ENCODE data around the gene ZBTB8B. TPM values are rescaled to one million over a fixed set of nuclear protein-coding genes. Genes with fewer than 3 reads are reported as not detected.

ZBTB8B gene
- total and polyA plus RNA-seq, 2 experiments from 2014 or later = not detected

DNA sequence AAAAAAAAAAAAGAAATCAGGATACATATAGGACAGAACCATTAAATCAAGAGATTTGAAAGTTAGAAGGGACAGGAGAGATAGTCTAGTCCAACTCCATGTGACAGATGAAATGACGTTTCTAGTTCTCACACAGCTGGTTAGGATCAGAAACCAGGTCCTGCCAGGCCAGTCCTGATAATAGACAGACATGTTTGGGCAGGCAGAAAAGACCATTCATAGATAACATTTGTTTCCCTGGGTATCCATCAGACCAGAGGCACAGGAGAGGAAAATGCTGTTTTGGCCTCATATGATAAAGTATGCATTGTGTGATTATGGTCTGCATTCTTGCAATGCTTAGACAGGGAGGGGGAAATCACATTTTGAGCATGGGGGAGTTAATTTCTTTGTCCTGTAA is 29.3 kb downstream of the ZBTB8B start:
- Histone ChIP-seq H3K27ac (no peak overlapping the region), H3K4me3 (no peak overlapping the region), H3K4me1 (ENCODE audit: insufficient read depth) (no peaks in the 10 kb centered on the region), H3K9me2 (ENCODE audit: insufficient read depth) (no peaks in the 10 kb centered on the region), H3K36me3 (ENCODE audit: low read depth) (no peaks in the 10 kb centered on the region), H2AFZ (no peak overlapping the region), H3K4me2 (ENCODE audit: unreplicated experiment) (no peak overlapping the region), H4K20me1 (ENCODE audit: insufficient read depth) (no peaks in the 10 kb centered on the region), H3F3A (ENCODE audit: insufficient read depth) (no peaks in the 10 kb centered on the region), H3K9ac (no peak overlapping the region), H3K27me3 (replicated peaks; ENCODE audit: insufficient read depth) (no peaks in the 10 kb centered on the region), H3K79me2 (ENCODE audit: insufficient read depth) (no peaks in the 10 kb centered on the region), H3K9me3 (ENCODE audit: low read depth) (no peaks in the 10 kb centered on the region)
- in situ Hi-C loops (cut with MboI) = no loop called here
- TF ChIP-seq EZH2phosphoT487 (IDR thresholded peaks at IDR 0.05; ENCODE audit: insufficient read depth, low read depth) (no peak), EZH2 (IDR thresholded peaks at IDR 0.05; ENCODE audit: insufficient read depth, poor library complexity, severe bottlenecking) (no peak)
- WGBS, 2 experiments (ENCODE audit: low coverage in 1 of 2, low lambda C conversion rate in 2 of 2, missing lambda C conversion rate in 2 of 2) = 46 to 63% methylated on average over 1 of the region's 1 CpG
- no peak for DNase-seq

GRCh38 chr1:32494711-32495337 is 30.0 kb downstream of the ZBTB8B start:
- Histone ChIP-seq H3K4me1 (ENCODE audit: insufficient read depth) (no peaks in the 10 kb centered on the region), H4K20me1 (ENCODE audit: insufficient read depth) (no peaks in the 10 kb centered on the region), H3K4me2 (ENCODE audit: unreplicated experiment) (no peak overlapping the region), H3F3A (ENCODE audit: insufficient read depth) (0 out of 2 replicates have a peak, but pooled peaks cover 4% of the 10 kb centered on the region), H3K9ac (no peak overlapping the region), H3K79me2 (ENCODE audit: insufficient read depth) (no peaks in the 10 kb centered on the region), H3K36me3 (ENCODE audit: low read depth) (no peaks in the 10 kb centered on the region), H3K9me2 (ENCODE audit: insufficient read depth) (no peaks in the 10 kb centered on the region), H3K27me3 (replicated peaks; ENCODE audit: insufficient read depth) (no peaks in the 10 kb centered on the region), H3K9me3 (ENCODE audit: low read depth) (no peaks in the 10 kb centered on the region), H3K4me3 (no peak overlapping the region), H3K27ac (no peak overlapping the region), H2AFZ (no peak overlapping the region)
- TF ChIP-seq EZH2 (IDR thresholded peaks at IDR 0.05; ENCODE audit: insufficient read depth, poor library complexity, severe bottlenecking) = no peak
- TF ChIP-seq EZH2phosphoT487 (IDR thresholded peaks at IDR 0.05; ENCODE audit: insufficient read depth, low read depth) = no peak
- in situ Hi-C loops (cut with MboI) = no loop called here
- DNase-seq = no peak
- 95 to 98% methylated on average over 7 of the region's 7 CpGs for WGBS, 2 experiments (ENCODE audit: low coverage in 1 of 2, low lambda C conversion rate in 2 of 2, missing lambda C conversion rate in 2 of 2)

- no peaks in the 10 kb centered on the region for H3K36me3 ChIP-seq (ENCODE audit: low read depth)
- 2% methylated on average over 5 of the region's 5 CpGs for WGBS, 2 experiments (ENCODE audit: low coverage in 1 of 2, low lambda C conversion rate in 2 of 2, missing lambda C conversion rate in 2 of 2)
- TF ChIP-seq EZH2 (IDR thresholded peaks at IDR 0.05; ENCODE audit: insufficient read depth, poor library complexity, severe bottlenecking) = no peak
- no peak for TF ChIP-seq EZH2phosphoT487 (IDR thresholded peaks at IDR 0.05; ENCODE audit: insufficient read depth, low read depth)
- no peaks in the 10 kb centered on the region for H3K9me2 ChIP-seq (ENCODE audit: insufficient read depth)
- H3F3A ChIP-seq (ENCODE audit: insufficient read depth) = peaks cover 7% of the 10 kb centered on the region
- DNase-seq = peak; percentile 62
- peak overlapping the region; percentile 72 for H3K4me2 ChIP-seq (ENCODE audit: unreplicated experiment)
- no peaks in the 10 kb centered on the region for H3K27me3 ChIP-seq (replicated peaks; ENCODE audit: insufficient read depth)
- H3K4me3 ChIP-seq = peak overlapping the region; percentile 53
- no peaks in the 10 kb centered on the region for H4K20me1 ChIP-seq (ENCODE audit: insufficient read depth)
- 0 out of 2 replicates have a peak overlapping the region, but pooled peaks have one; percentile 8 for H3K27ac ChIP-seq
- H3K9ac ChIP-seq = peak overlapping the region; percentile 37
- H2AFZ ChIP-seq = peak overlapping the region; percentile 75
- H3K79me2 ChIP-seq (ENCODE audit: insufficient read depth) = no peaks in the 10 kb centered on the region
- no peaks in the 10 kb centered on the region for H3K9me3 ChIP-seq (ENCODE audit: low read depth)
- no peaks in the 10 kb centered on the region for H3K4me1 ChIP-seq (ENCODE audit: insufficient read depth)
- in situ Hi-C loops (cut with MboI) = no loop called here
Observed at GRCh38 chr1:32496127-32496526, 31.3 kb downstream of the ZBTB8B start.

- H2AFZ ChIP-seq = no peak overlapping the region
- no peaks in the 10 kb centered on the region for H3K27me3 ChIP-seq (replicated peaks; ENCODE audit: insufficient read depth)
- H4K20me1 ChIP-seq (ENCODE audit: insufficient read depth) = no peaks in the 10 kb centered on the region
- no peak overlapping the region for H3K4me3 ChIP-seq
- TF ChIP-seq EZH2phosphoT487 (IDR thresholded peaks at IDR 0.05; ENCODE audit: insufficient read depth, low read depth) = no peak
- H3K4me2 ChIP-seq (ENCODE audit: unreplicated experiment) = no peak overlapping the region
- H3K9me3 ChIP-seq (ENCODE audit: low read depth) = no peaks in the 10 kb centered on the region
- no peaks in the 10 kb centered on the region for H3K79me2 ChIP-seq (ENCODE audit: insufficient read depth)
- DNase-seq = no peak
- H3K9me2 ChIP-seq (ENCODE audit: insufficient read depth) = no peaks in the 10 kb centered on the region
- no peaks in the 10 kb centered on the region for H3K4me1 ChIP-seq (ENCODE audit: insufficient read depth)
- in situ Hi-C loops (cut with MboI) = no loop called here
- H3K9ac ChIP-seq = no peak overlapping the region
- no peaks in the 10 kb centered on the region for H3K36me3 ChIP-seq (ENCODE audit: low read depth)
- no peak overlapping the region for H3K27ac ChIP-seq
- 72 to 78% methylated on average over 8 of the region's 8 CpGs for WGBS, 2 experiments (ENCODE audit: low coverage in 1 of 2, low lambda C conversion rate in 2 of 2, missing lambda C conversion rate in 2 of 2)
- peaks cover 10% of the 10 kb centered on the region for H3F3A ChIP-seq (ENCODE audit: insufficient read depth)
Observed at GRCh38 chr1:32498751-32499150, 33.9 kb downstream of the ZBTB8B start.
